GM12864 (cell line): ENCODE results near the gene AGR2.

Source experiments
- DNase-seq: peaks from one replicate; pipeline ENCODE4 v3.0.0-alpha.2; 2011; ENCODE audit warnings: low read depth
- H3K4me3 ChIP-seq: 2 replicates; pipeline ENCODE4 v1.5.1; 2011; ENCODE audit warnings: mild to moderate bottlenecking, low read depth, low read length, control low read depth
- CTCF ChIP-seq: IDR thresholded peaks from 2 replicates; pipeline ENCODE4 v1.5.1; 2011; ENCODE audit warnings: low read depth, mild to moderate bottlenecking, moderate library complexity, low read length, control low read depth, inconsistent platforms; ENCODE audit errors: missing control alignments

The AGR2 gene

GRCh38 chr7:16846601-16847165, 41.9 kb upstream of the AGR2 start:
- no peak overlapping the region for H3K4me3 ChIP-seq
- no peak for TF ChIP-seq CTCF
- DNase-seq: no peak

- H3K4me3 ChIP-seq: no peak overlapping the region
- no peak for TF ChIP-seq CTCF
- no peak for DNase-seq
Measured at GRCh38 chr7:16845746-16846145, 40.9 kb upstream of the AGR2 start.

GRCh38 chr7:16841681-16842080, 36.9 kb upstream of the AGR2 start:
- TF ChIP-seq CTCF: no peak
- no peak for DNase-seq
- H3K4me3 ChIP-seq: no peak overlapping the region

DNA sequence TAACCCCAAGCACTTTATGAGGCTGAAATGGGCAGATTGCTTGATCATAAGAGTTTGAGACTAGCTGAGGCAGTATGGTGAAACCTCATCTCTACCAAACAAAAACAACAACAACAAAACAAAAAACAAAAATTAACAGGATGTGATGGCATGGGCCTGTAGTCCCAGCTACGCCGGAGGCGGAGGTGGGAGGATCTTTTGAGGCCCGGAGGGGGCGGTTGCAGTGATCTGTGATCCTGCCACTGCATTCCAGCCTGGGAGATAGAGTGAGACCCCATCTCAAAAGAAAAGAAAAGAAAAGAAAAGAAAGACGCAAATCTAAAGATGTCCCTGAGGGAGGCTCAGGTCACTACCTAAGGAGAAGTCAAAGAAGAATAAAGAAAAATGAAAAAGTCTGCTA, 35.3 kb upstream of the AGR2 start:
- no peak for TF ChIP-seq CTCF

GRCh38 chr7:16839646-16840045, 34.8 kb upstream of the AGR2 start:
- no peak for DNase-seq
- no peak overlapping the region for H3K4me3 ChIP-seq
- TF ChIP-seq CTCF: no peak

More for the DNA sequence above, 35.3 kb upstream of the AGR2 start:
- no peak for DNase-seq
- H3K4me3 ChIP-seq: no peak overlapping the region

GRCh38 chr7:16838891-16839290, 34.1 kb upstream of the AGR2 start:
- H3K4me3 ChIP-seq: no peak overlapping the region
- no peak for DNase-seq
- no peak for TF ChIP-seq CTCF

GRCh38 chr7:16838386-16838785, 33.6 kb upstream of the AGR2 start:
- no peak overlapping the region for H3K4me3 ChIP-seq
- no peak for TF ChIP-seq CTCF
- no peak for DNase-seq
